Mammary epithelial cell (primary cell): Measurements from ENCODE around the gene PAMR1.

ENCODE experiments used
- EZH2 ChIP-seq: IDR thresholded peaks from 2 replicates; pipeline ENCODE4 v1.6.1; 2012; ENCODE audit warnings: low read length, inconsistent platforms, borderline replicate concordance
- TF ChIP-seq, protein P1 (sequence below), 2 donors: IDR thresholded peaks in 1 of 2; conservative IDR thresholded peaks in 1 of 2; 2 replicates each; pipeline ENCODE4 v1.5.1; 2011 to 2012; ENCODE audit warnings: inconsistent platforms in 2 of 2, low read length in 2 of 2, mild to moderate bottlenecking in 2 of 2, control low read depth in 1 of 2, low read depth in 1 of 2; ENCODE audit not compliant: insufficient read depth in 1 of 2; ENCODE audit errors: extremely low read depth in 1 of 2

DNA sequence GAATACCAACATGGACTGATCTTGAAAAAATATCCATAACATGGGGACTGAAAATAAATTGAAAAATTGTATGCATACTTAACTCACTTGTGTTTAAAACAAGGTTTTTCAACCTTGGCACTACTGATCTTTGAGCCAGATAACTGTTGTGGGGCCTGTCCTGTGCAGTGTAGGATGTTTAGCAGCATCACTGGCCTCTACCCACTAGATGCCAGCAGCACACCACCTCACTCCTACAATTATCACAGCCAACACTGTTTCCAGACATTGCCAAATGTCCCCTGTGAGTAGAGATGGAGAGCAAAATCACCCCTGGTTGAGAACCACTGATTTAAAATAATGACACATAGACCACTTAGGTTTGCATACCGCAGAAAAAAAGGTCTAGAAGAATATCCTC lies 61.1 kb downstream of the PAMR1 start:
- TF ChIP-seq, protein P1, sequence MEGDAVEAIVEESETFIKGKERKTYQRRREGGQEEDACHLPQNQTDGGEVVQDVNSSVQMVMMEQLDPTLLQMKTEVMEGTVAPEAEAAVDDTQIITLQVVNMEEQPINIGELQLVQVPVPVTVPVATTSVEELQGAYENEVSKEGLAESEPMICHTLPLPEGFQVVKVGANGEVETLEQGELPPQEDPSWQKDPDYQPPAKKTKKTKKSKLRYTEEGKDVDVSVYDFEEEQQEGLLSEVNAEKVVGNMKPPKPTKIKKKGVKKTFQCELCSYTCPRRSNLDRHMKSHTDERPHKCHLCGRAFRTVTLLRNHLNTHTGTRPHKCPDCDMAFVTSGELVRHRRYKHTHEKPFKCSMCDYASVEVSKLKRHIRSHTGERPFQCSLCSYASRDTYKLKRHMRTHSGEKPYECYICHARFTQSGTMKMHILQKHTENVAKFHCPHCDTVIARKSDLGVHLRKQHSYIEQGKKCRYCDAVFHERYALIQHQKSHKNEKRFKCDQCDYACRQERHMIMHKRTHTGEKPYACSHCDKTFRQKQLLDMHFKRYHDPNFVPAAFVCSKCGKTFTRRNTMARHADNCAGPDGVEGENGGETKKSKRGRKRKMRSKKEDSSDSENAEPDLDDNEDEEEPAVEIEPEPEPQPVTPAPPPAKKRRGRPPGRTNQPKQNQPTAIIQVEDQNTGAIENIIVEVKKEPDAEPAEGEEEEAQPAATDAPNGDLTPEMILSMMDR (conservative IDR thresholded peaks at IDR 0.05 in 1 of 2, IDR thresholded peaks at IDR 0.05 in 1 of 2; ENCODE audit: extremely low read depth in 1 of 2, insufficient read depth in 1 of 2, low read depth in 1 of 2, low read length in 2 of 2): peak in 1 of 2 donors; percentile 47
- TF ChIP-seq EZH2: no peak
